Right ventricle myocardium superior (tissue), 1 donor: ENCODE results near the gene GSG1L2. TPM values are rescaled to one million over a fixed set of nuclear protein-coding genes. Genes with fewer than 3 reads are reported as not detected.
A peak's percentile ranks its signal among the peaks of the same experiment; 100 is the strongest.

Experiments
- ATAC-seq: fragments of 200-7000 bp; cut with Tn5 transposase; one replicate; pipeline ENCODE4 v1.9.1; 2020; ENCODE audit warnings: mild to moderate bottlenecking; ENCODE audit not compliant: poor library complexity
- DNase-seq: peaks from one replicate; pipeline ENCODE4 v3.0.0-alpha.2; 2020
- intact Hi-C: fragments of 100-400 bp; cut with DNase I; formaldehyde crosslinking; loops from one replicate; pipeline ENCODE4 v1.11.2; 2022
- total RNA-seq: library from RNA; stranded (reverse); fragmentation: NEBNext Ultra II Directional; extraction: Animal tissue kit (Norgen Biotek cat#: 25700); gene quantifications from one replicate; pipeline ENCODE4 v1.2.1, GENCODE V29; 2021
- donor health status: DM: no; HTN: yes; CAD: no; lungs with severe emphysema.

The GSG1L2 gene
- total RNA-seq, 1 donor from 2014 or later, result not detected

DNA sequence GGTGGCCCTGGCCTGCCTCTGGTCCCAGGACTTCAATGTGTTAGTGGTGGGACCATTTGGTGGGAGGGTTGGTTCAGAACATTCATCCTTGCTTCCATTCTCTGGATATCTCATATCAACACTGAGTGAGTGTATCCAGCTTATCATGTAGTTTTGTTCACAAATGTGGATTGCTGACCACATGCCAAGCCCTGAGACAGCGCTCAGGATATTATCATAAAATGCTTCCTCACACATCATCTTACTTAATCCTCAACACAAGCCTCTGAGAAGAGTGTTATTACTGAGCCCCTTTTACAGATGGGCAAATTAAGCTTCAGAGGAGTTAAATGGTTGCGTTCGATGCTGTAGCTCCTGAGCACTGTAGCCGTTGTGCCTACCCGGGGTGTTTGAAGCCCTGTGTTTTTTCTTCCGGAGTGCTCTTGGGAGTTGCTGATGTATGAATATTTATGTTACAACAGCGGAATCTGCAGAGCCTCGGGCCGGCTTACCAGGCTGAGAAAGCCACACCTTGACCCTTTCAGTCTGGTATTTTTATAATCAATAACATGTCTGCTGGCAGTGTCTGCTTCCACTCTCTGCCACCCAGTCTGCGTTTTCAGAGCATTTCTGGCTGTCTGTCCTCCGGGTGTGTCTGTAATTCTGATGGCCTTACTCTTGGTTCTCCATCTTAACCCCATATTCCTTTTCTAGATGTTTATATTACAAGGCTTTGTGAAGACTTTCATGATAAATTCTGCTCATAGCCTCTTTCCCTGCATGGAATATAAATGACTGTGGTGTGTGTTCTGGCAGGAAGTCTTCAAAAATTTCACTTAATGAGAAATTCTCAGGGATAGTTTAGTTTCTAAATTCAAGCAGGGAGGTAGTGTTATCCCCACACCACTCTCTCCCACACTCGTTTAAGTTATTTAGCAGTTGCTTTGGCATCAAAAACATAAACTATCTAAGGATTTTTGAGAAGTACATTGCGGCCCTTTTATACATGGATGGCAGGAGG is 6.7 kb upstream of the GSG1L2 start:
- ATAC-seq, result no peak
- DNase-seq, result no peak
- intact Hi-C loops, result no loop called here

DNA sequence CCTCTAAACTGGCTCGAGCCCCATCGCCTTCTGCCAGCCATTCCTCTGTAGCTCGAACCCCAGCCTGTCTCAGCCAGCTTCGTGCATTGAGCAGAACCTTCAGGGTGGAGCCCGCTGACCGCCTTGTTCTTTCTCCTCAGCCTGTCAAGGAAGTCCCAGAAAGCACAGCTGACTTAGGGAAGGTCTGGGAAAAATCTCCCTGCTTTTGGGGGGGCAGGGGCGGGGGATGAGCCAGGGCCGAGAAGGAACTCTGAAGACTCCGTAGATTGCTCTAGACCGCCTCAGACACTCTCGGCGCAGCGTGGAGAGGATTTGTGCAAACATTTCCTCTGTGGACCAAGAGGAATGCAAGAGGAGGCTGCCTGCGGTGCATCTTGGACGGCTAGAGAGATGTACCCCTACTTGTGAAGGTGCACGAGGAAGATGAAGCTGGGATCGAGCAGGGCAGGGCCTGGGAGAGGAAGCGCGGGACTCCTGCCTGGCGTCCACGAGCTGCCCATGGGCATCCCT is 3.8 kb upstream of the GSG1L2 start, which contains the start of gene GLP2R:
GLP2R (plus strand) TSS at position 284 of the 510 bp plus-strand sequence; CDS start at position 424, 140 bp downstream.
- ATAC-seq, result no peak
- no peak for DNase-seq
- intact Hi-C loops, result no loop called here

DNA sequence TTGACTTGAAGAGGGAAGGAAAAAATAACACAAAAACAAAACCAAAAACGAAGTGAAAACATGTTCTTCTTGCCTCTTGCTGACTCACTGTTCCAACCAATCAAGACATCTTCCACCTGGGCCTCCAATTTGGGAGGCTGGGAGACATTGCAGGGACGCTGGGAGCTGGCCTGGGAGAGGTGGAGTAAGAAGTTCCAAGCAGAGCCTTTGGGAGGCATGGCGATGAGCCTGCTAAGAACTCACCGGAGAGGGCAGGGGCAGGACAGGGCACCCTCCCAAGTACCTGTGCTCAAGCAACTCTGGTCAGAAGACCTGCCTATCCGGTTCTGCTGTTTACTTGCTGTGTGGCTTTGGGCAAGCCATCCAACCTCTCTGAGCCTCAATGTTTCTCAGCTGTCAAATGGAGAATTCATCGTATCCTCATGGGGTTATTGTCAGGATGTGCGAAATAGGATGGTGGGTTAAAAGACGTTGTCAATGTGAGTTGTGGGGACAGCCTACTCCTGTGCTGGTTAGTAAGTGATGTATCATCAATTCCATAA is 3.0 kb upstream of the GSG1L2 start:
- no peak for DNase-seq
- intact Hi-C loops, result no loop called here
- no peak for ATAC-seq

DNA sequence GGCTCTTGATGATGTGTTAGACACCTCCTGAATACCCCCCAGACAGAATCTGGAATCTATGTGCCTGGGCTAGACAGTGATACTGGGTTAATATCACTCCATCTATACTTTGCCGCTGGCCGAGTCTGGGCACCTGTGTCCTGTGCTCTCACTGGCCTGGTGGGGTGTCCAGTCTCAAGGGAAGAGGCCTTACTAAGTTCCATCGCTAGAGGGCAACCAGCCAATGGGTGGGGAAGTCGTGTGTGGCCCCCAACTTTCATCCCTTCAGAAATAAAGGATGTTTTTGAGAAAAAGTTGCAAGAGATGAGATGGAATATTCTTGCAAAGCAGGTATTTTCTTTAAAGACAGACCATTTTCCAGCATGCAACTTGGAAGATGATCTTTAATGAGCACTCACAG is 2.2 kb upstream of the GSG1L2 start:
- intact Hi-C loops, result no loop called here
- ATAC-seq, result no peak
- no peak for DNase-seq

DNA sequence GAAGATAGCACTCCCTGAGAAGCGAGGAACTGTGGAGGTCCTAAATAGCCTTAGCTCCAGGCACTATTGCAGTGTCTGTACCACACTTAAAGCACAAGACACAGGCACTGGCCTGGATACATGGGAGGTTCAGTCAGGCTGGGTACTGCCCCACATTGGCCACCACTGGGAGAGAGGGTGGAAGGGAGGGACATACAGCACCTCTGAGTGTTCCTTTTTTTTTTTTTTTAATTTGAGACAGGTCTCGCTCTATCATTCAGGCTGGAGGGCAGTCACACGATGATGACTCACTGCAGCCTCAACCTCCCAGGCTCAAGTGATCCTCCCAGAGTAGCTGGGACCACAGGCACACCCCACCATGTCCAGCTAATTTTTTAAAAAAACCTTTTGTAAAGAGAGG is 1.4 kb downstream of the GSG1L2 start:
- intact Hi-C loops, result no loop called here
- no peak for ATAC-seq
- no peak for DNase-seq

DNA sequence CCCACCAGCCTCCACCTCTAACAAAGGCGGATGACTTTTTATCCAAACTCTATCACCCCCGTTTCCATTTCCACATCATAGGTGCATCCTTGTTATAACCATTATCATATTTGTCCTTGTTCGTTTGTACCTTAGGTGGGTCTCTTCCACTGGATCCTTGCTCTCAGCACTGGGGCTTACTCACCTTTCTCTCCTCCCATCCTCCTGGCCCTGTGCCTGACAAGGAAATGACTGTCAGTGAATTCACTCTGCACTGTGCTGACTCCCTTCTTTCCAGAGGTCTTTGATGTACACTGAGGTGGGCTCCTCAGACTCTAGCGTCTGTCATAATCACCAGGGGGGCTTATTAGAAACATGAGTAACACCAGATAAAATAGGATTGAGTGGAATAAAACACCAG is 3.1 kb downstream of the GSG1L2 start:
- no peak for DNase-seq
- intact Hi-C loops, result no loop called here

DNA sequence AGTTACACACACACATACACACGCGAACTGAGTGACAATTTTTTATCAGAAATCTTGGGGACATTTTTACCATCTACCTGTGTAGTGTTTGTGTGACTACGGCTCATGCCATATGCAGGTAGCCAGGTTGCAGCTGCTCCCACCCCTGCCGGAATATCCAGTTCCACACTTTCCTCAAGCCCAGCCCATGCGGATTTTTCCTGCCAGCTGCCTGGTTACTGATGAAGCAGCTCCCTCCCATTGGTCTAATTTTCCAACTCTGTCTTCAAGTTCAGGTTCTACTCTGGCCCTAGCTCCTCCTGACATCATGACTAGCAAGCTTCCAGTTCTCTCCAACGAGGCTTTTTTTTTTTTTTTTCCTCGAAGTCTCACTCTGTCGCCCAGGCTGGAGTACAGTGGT is 4.8 kb downstream of the GSG1L2 start:
- intact Hi-C loops, result no loop called here
- ATAC-seq (peak; percentile 81), DNase-seq (no peak)

More for the DNA sequence above, 3.1 kb downstream of the GSG1L2 start:
- no peak for ATAC-seq

DNA sequence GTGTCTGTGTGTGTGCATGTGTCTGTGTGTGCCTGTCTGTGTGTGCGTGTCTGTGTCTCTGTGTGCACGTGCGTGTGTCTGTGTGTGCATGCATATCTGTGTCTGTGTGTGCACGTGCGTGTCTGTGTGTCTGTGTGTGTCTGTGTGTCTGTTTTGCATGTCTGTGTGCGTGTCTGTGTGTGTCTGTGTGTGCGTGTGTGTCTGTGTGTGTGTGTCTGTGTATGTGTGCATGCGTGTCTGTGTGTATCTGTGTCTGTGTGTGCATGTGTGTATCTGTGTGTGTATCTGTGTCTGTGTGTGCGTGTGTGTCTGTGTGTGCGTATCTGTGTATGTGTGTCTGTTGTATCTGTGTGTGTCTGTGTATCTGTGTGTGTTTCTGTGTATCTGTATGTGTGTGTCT is 5.4 kb downstream of the GSG1L2 start:
- intact Hi-C loops, result no loop called here
- DNase-seq, result no peak
- ATAC-seq, result no peak

DNA sequence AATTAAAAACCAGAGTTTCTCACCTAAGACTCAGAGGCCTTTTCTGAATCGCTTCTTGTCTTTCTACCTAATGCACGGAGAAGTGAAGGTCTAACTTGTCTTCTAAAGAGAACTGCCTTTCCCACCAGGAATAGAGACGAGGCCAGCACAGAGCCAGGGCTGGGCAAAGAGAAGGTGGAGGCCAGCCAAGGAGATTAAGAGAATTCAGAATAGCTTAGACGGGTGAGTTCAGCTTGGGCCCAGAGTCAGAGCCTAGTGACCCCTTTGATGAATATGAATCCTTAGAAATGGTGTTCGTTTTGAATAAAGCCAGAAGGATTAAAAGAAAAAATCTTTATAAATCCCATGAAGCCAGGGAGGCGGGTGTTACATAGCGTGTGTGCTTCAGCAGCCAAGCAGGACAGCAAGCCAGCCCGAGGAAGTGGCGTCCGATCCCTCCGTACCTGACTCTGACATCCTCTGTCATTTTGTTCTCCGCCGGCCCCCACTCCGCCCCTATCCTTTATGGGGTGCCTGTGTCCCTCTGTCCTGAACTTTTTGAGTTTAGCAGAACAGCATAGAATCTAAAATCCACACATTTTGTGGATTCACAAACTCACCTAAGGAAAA is 7.4 kb downstream of the GSG1L2 start:
- ATAC-seq, result peak; percentile 55
- DNase-seq, result no peak
- intact Hi-C loops, result no loop called here

DNA sequence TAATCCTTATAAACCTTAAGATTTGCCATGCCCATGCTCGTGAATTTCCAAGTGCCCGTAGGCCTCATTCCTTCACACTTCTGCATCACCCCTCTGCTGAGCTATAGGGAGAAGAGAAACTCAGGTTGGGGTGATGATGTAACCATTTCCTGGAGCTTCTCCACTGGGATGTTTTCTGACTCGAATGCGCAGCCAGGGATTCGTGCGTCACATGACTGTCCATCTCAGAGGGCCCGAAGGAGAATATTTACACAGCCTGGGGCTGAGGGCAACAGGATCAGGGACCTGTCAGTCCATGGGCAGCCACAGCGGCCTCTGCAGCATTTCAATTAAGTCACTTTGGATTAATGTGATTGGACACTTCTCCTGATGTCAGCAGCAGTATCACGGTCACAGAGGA is 8.7 kb downstream of the GSG1L2 start:
- ATAC-seq (no peak), DNase-seq (no peak)
- intact Hi-C loops, result no loop called here

DNA sequence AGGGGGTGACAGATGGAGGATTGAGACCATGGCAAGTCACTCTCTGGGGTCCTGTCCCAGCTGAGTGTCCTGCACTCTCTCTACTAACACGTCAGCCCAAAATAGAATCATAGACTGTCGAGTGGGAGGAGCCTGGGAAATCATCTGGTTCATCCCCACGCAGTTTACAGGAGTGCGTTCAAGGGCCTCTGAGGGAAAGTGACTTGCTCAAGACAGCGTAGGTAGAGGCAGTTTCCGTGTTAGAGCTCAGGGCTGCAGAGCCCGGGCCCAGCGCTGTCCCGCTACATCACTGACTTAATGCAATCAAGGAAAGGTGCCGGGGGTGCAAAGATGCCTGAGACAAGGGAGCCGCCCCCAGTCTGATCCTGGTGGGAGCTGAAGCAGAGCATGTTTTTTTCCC is 10.3 kb downstream of the GSG1L2 start:
- intact Hi-C loops, result no loop called here
- DNase-seq, result no peak
- peak; percentile 81 for ATAC-seq

DNA sequence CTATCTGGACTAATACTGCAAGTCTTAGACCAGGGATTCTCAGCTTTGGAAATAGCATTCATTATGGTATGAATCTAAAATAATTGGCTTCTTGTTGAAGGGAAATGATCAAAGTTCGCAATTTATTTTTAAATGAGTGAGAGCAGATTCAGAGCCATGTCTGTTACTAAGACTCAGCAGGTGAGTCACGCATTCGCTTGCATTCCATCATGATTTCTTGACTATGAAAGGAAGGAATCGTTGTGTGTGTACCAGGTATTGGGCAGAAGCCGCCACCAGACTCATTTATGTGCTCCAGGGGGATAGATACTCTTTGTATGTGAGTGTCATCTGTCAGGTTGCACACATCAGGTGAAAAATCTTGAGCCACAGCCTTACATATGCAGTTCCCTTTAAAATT is 10.8 kb downstream of the GSG1L2 start:
- no peak for DNase-seq
- ATAC-seq, result no peak

DNA sequence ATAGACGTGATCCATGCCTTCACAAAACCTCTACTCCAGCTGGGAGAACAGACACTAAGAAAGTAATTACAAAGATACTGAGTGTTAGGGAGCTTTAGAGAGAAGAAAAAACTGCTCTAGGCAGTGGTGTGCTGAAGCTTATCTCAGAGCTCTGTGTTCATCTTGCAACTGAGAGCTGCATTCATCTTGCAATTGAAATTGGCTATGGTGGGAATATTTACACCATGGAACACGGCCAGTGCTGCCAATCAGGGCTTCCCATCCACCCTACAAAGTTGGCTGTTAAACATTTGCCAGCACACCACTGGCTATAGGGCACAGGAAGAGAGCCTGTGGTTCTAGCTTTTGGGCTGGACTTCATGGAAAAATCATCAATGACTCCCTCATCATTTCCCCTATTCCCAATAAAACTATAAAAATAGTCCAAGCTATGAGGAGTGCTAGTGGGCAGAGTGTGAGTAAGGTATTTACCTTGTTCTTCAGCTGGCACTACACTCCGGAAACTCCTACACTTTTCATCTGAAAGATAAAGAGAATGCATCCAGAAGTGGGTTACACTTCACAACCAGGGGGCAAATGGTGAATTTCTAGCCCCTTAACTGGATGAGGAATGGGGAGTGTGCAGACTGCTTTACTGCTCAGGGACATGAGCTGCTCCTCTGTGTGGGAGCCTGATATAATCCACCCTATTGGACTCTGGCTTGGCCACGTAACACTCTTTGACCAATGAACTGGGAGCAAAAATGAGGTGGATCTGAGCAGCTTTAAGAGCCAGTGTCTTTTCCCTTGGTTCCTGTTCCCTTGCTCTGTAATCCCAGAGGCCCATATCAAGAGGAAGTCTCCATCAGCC is 11.6 kb downstream of the GSG1L2 start:
- intact Hi-C loops, result no loop called here
- DNase-seq, result no peak
- peak; percentile 74 for ATAC-seq

More for the DNA sequence above, 10.8 kb downstream of the GSG1L2 start:
- intact Hi-C loops, result no loop called here

DNA sequence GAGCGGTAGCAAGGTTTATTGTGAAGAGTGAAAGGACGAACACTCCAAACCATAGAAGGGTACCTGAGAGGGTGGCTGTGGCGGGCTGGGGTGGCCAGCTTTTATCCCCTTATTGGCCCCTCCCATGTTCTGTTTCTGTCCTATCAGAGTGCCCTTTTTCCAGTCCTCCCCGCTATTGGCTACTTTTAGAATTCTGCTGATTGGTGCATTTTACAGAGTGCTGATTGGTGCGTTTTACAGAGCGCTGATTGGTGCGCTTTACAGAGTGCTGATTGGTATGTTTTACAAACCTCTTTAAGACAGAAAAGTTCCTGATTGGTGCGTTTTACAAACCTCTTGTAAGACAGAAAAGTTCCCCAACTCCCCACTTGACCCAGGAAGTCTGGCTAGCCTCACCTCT is 12.5 kb downstream of the GSG1L2 start:
- intact Hi-C loops, result no loop called here
- DNase-seq, result no peak
- ATAC-seq, result no peak

DNA sequence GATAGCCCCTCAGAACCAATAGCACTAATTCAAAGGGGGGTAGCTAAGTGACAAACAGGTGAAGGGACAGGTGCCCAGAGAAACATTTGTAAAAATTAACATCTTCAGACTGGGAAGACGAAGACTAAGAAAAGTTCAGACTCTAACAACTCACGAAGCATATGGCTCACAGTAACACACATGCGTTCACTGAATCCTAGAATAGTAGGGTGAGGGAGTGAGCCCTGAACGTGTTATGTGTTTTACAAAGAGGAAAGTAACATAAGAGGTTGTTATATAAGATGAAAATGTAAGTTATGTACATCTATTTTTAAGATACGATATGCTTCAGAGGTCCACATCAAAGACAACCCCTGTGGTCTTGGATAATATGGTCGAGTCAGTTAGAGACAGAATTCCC is 15.2 kb downstream of the GSG1L2 start:
- DNase-seq (no peak), ATAC-seq (no peak)
- intact Hi-C loops, result no loop called here

DNA sequence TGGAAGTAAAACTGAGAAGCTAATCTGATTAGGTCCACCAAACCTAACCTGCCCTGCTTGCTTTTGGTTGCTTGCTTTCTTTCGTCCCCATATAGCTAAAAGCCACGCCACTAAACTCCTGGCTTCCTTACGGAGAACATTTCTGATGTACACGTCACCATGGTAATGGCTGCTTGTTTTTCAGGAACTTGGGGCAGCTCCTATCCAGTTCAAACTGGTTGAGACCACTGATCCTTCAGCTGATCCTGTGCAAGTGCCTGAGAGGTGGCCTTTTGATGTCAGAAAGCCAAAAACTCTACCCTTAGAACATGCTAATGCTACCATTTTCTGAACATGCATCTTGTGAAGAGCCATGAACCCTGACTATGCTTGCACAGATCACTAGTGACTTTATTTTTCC is 16.1 kb downstream of the GSG1L2 start:
- ATAC-seq (no peak), DNase-seq (no peak)
- intact Hi-C loops, result no loop called here

DNA sequence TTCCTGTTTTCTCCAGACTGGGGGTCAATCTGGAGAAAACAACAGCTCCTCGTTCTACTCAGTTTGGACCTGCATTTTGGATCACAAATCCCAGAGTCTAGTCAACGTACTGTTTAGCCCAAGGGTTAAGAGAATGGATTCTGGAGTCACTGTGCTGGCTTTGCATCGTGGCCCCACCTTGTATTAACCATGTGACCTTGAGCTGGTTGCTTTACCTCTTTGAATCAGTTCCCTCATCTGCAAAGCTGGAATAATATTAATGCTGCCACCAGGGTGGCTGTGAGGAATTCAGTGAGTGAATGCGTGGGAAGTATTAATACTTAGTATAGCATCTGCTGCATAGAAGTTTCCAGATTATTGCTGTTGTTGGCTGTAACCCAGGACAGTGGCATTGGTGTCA is 19.2 kb downstream of the GSG1L2 start:
- DNase-seq, result no peak
- intact Hi-C loops, result no loop called here
- ATAC-seq, result peak; percentile 12

DNA sequence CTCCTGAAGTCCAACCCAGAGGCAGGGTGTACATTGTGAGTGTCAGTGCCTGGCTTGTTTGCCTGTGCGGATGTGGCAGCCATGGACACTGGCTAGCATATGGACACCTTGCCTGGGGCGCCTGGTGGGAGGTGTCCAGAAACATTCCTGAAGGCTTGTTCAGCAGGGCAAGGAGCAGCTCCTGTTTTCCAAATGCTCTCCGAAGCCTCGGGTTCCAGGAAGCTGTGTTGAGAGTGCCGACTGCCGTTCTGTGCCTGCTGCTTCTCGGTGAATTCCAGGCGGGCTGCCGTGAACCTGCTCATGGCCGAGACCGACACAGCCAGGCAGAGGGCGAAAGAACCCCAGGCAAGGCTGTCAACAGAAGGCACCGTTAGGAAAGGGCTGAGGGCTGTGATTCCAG is 19.6 kb downstream of the GSG1L2 start:
- intact Hi-C loops, result no loop called here
- no peak for DNase-seq

DNA sequence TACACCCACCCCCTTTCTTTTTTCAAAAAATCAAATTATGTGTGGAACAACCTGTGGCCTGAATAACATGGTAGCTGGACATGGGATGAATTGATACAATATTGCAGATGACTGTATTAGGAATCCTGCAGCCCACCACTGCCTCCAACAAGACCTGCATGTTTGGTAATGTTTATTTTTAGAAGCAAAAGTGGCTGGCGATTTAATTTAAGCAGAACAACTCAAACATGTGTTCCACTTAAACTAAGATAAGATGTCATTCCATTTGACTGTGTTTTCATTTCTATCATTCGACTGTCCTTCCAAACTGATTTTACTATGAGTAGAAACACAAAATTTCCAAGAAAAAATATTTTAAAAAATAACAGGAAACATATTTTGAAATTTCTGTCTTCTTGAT is 20.4 kb downstream of the GSG1L2 start:
- intact Hi-C loops, result no loop called here
- peak; percentile 76 for ATAC-seq
- DNase-seq, result no peak

More for the DNA sequence above, 19.6 kb downstream of the GSG1L2 start:
- peak; percentile 74 for ATAC-seq
